ENCODE data around the gene HDHD5. TPM values are rescaled to one million over a fixed set of nuclear protein-coding genes. Genes with fewer than 3 reads are reported as not detected.

HDHD5 gene
- total RNA-seq, 1 donor from 2014 or later: 27.6 TPM

DNA sequence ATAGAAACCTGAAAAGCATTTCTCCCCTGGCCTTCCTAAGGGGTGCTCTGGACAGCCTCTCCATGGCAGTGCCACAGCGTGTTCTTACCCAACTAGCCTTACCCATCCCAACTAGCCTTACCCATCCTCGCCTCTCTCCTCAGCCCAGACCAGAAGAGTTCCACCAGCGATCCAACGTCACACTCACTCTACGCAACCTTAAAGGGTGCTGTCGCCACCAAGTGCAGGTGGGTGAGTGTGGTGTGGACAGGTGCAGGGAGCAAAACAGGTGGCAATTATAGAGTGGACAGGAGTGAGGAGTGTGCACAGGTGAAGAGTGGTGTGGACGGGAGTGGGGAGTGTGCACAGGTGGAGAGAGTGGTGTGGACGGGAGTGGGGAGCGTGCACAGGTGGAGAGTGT lies 55.7 kb downstream of the HDHD5 start:
- Mint-ChIP-seq H3K9me3 (ENCODE audit: unreplicated experiment) (no peaks in the 10 kb centered on the region), H3K27ac (ENCODE audit: unreplicated experiment) (no peak overlapping the region), H3K27me3 (ENCODE audit: low read depth, unreplicated experiment) (no peaks in the 10 kb centered on the region), H3K4me3 (ENCODE audit: unreplicated experiment) (no peak overlapping the region), H3K36me3 (ENCODE audit: low read depth, unreplicated experiment) (peaks cover 50% of the 10 kb centered on the region), H3K4me1 (ENCODE audit: low read depth, unreplicated experiment) (no peaks in the 10 kb centered on the region)
- TF ChIP-seq EZH2 (IDR thresholded peaks at IDR 0.05; ENCODE audit: insufficient read depth, low read length): no peak
- TF ChIP-seq, protein P1, sequence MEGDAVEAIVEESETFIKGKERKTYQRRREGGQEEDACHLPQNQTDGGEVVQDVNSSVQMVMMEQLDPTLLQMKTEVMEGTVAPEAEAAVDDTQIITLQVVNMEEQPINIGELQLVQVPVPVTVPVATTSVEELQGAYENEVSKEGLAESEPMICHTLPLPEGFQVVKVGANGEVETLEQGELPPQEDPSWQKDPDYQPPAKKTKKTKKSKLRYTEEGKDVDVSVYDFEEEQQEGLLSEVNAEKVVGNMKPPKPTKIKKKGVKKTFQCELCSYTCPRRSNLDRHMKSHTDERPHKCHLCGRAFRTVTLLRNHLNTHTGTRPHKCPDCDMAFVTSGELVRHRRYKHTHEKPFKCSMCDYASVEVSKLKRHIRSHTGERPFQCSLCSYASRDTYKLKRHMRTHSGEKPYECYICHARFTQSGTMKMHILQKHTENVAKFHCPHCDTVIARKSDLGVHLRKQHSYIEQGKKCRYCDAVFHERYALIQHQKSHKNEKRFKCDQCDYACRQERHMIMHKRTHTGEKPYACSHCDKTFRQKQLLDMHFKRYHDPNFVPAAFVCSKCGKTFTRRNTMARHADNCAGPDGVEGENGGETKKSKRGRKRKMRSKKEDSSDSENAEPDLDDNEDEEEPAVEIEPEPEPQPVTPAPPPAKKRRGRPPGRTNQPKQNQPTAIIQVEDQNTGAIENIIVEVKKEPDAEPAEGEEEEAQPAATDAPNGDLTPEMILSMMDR (IDR thresholded peaks at IDR 0.05; ENCODE audit: insufficient read depth, low read depth, low read length): no peak
- H2AFZ ChIP-seq (ENCODE audit: low read depth, low read length): no peak overlapping the region
- H3K27ac ChIP-seq (ENCODE audit: low read depth, low read length): no peak overlapping the region
- no peak overlapping the region for H3K9ac ChIP-seq (ENCODE audit: low read length)
- H4K20me1 ChIP-seq (ENCODE audit: insufficient read depth, low read length): peaks cover 20% of the 10 kb centered on the region
- FAIRE-seq (no peak), DNase-seq (ENCODE audit: low read depth) (no peak)
- H3K4me3 ChIP-seq (ENCODE audit: insufficient read depth, low read depth, low read length): no peak overlapping the region
- no peaks in the 10 kb centered on the region for H3K79me2 ChIP-seq (ENCODE audit: insufficient read depth, low read length)
- H3K4me1 ChIP-seq (ENCODE audit: insufficient read depth, low read length): no peaks in the 10 kb centered on the region
- H3K4me2 ChIP-seq (ENCODE audit: low read length): no peak overlapping the region
- no peaks in the 10 kb centered on the region for H3K27me3 ChIP-seq (ENCODE audit: insufficient read depth, low read length)
- H3K36me3 ChIP-seq (ENCODE audit: insufficient read depth, low read length): peaks cover 27% of the 10 kb centered on the region
- H3K9me3 ChIP-seq (ENCODE audit: insufficient read depth, low read depth, low read length): no peaks in the 10 kb centered on the region

DNA sequence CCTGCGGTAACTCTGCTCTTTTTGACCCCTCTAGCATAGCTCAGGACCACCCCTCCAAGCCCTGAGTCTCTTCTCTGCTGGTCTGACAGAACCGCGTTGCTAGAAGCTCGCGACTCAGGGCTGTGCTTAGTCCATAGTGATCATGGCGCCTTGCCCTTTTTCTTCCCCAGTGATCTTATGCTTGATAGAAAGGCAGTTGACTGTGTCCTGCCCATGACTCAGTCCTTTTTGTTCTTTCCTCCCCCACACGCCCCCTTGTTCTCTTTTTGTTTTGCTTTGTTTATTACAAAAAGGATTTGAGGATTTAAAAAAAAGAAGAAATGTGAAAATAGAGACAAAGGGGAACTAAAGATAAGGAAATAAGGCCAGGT lies 56.8 kb downstream of the HDHD5 start:
- Mint-ChIP-seq H3K9me3 (ENCODE audit: unreplicated experiment) (no peaks in the 10 kb centered on the region), H3K4me3 (ENCODE audit: unreplicated experiment) (no peak overlapping the region), H3K36me3 (ENCODE audit: low read depth, unreplicated experiment) (peaks cover 46% of the 10 kb centered on the region), H3K4me1 (ENCODE audit: low read depth, unreplicated experiment) (no peaks in the 10 kb centered on the region), H3K27me3 (ENCODE audit: low read depth, unreplicated experiment) (no peaks in the 10 kb centered on the region), H3K27ac (ENCODE audit: unreplicated experiment) (no peak overlapping the region)
- Histone ChIP-seq H3K27me3 (ENCODE audit: insufficient read depth, low read length) (no peaks in the 10 kb centered on the region), H3K27ac (ENCODE audit: low read depth, low read length) (no peak overlapping the region), H3K4me1 (ENCODE audit: insufficient read depth, low read length) (no peaks in the 10 kb centered on the region), H3K36me3 (ENCODE audit: insufficient read depth, low read length) (peaks cover 27% of the 10 kb centered on the region), H4K20me1 (ENCODE audit: insufficient read depth, low read length) (peaks cover 26% of the 10 kb centered on the region), H3K4me3 (ENCODE audit: insufficient read depth, low read depth, low read length) (no peak overlapping the region), H3K9me3 (ENCODE audit: insufficient read depth, low read depth, low read length) (no peaks in the 10 kb centered on the region), H2AFZ (ENCODE audit: low read depth, low read length) (no peak overlapping the region), H3K9ac (ENCODE audit: low read length) (no peak overlapping the region), H3K4me2 (ENCODE audit: low read length) (no peak overlapping the region), H3K79me2 (ENCODE audit: insufficient read depth, low read length) (no peaks in the 10 kb centered on the region)
- TF ChIP-seq, protein P1 (IDR thresholded peaks at IDR 0.05; ENCODE audit: insufficient read depth, low read depth, low read length): no peak
- no peak for FAIRE-seq
- no peak for DNase-seq (ENCODE audit: low read depth)

DNA sequence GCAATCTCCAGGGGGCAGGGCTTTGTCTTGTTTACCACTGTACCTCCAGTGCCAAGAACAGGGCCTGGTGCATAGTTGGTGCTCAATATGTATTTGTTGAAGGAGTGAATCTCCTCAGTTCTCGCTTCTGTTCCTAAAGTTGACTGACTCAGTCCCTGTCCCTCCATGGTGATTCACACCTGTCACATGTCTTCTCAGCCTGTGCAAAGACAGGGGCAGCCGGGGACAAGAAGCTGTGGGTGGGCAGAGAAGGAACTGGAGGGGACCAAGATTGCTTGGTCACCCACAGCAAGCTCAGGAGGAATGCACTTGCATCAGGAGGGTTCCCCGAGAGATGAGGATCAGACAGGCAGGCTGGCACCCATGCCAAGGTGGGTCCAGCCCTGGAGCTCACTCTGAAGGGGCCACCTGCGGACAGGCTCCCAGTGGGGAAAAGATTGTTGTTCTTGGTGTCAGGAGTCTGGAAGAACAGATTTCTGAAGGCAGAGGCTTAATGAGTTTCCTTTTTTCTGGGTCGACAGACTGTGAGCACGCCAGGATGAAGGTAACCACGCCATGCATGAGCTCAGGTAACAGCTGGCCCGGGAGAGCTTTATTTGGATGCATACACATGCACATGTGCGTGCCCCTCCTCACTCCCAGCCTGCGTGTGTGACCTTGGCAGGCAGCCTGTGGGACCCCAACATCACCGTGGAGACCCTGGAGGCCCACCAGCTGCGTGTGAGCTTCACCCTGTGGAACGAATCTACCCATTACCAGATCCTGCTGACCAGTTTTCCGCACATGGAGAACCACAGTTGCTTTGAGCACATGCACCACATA lies 57.4 kb downstream of the HDHD5 start:
- Histone ChIP-seq H3K4me2 (ENCODE audit: low read length) (no peak overlapping the region), H3K4me1 (ENCODE audit: insufficient read depth, low read length) (no peaks in the 10 kb centered on the region), H3K79me2 (ENCODE audit: insufficient read depth, low read length) (no peaks in the 10 kb centered on the region), H4K20me1 (ENCODE audit: insufficient read depth, low read length) (peaks cover 29% of the 10 kb centered on the region), H3K27me3 (ENCODE audit: insufficient read depth, low read length) (no peaks in the 10 kb centered on the region), H3K36me3 (ENCODE audit: insufficient read depth, low read length) (peaks cover 27% of the 10 kb centered on the region), H3K9me3 (ENCODE audit: insufficient read depth, low read depth, low read length) (no peaks in the 10 kb centered on the region), H3K4me3 (ENCODE audit: insufficient read depth, low read depth, low read length) (no peak overlapping the region), H3K27ac (ENCODE audit: low read depth, low read length) (no peak overlapping the region), H2AFZ (ENCODE audit: low read depth, low read length) (no peak overlapping the region), H3K9ac (ENCODE audit: low read length) (no peak overlapping the region)
- no peaks in the 10 kb centered on the region for H3K27me3 Mint-ChIP-seq (ENCODE audit: low read depth, unreplicated experiment)
- FAIRE-seq (no peak), DNase-seq (ENCODE audit: low read depth) (no peak)
- H3K4me3 Mint-ChIP-seq (ENCODE audit: unreplicated experiment): no peak overlapping the region
- H3K27ac Mint-ChIP-seq (ENCODE audit: unreplicated experiment): no peak overlapping the region
- peaks cover 41% of the 10 kb centered on the region for H3K36me3 Mint-ChIP-seq (ENCODE audit: low read depth, unreplicated experiment)
- no peak for TF ChIP-seq EZH2 (IDR thresholded peaks at IDR 0.05; ENCODE audit: insufficient read depth, low read length)
- TF ChIP-seq, protein P1 (IDR thresholded peaks at IDR 0.05; ENCODE audit: insufficient read depth, low read depth, low read length): no peak
- no peaks in the 10 kb centered on the region for H3K9me3 Mint-ChIP-seq (ENCODE audit: unreplicated experiment)
- no peaks in the 10 kb centered on the region for H3K4me1 Mint-ChIP-seq (ENCODE audit: low read depth, unreplicated experiment)
